Amniotic stem cell (primary cell): Measurements from ENCODE around the gene SLC18A3.

Source experiments
- DNase-seq: peaks from one replicate; lab custom pipeline; 2025; lab: John Stamatoyannopoulos, UW

Gene SLC18A3

DNA sequence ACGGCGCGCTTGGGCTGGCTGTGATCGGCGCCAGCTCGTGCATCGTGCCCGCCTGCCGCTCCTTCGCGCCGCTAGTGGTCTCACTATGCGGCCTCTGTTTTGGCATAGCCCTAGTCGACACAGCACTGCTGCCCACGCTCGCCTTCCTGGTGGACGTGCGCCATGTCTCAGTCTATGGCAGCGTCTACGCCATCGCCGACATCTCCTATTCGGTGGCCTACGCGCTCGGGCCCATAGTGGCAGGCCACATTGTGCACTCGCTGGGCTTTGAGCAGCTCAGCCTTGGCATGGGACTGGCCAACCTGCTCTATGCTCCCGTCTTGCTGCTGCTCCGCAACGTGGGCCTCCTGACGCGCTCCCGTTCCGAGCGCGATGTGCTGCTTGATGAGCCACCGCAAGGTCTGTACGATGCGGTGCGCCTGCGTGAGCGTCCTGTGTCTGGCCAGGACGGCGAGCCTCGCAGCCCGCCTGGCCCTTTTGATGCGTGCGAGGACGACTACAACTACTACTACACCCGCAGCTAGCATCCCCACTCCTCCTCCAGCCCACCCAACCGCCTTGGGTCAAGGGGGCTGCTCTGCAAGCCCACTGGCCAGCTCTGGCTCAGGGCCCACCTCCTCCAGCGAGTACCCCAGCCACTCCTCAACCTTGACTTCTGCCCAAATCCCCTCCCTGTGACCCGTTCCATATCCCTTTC lies 1.9 kb downstream of the SLC18A3 start:
- DNase-seq, result no peak

DNA sequence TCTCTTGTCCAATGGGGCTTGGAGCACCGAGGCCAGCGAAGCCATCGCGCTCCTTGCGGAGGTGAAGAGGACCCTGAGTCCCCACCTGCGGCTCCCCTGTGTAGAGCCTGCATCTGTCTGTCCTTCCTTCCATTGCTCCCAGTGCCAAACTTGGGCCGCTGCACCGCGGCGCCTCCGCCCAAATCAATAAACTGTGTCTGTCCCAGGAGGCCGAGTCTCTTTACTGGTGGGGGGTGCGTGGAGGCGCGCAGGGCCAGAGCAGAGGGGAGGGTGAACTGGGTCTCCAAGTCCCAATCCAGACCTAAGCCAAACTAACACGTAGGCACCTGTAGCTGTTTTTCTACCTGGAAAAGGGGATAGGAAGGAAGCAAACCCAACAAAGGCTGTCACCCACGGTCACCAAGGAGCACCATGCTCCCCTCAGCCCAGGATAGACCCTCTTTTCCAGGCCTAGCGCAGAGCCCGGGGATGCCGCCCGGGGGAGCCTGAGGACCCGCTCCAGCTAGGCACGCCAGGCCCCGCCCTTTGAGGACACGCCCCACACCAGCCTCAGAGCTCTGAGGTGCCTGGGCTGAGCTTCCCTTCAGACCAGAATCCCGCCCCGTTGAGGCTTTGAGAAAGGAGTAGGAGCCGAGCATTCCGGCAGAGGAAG lies 2.5 kb downstream of the SLC18A3 start:
- DNase-seq, result no peak

DNA sequence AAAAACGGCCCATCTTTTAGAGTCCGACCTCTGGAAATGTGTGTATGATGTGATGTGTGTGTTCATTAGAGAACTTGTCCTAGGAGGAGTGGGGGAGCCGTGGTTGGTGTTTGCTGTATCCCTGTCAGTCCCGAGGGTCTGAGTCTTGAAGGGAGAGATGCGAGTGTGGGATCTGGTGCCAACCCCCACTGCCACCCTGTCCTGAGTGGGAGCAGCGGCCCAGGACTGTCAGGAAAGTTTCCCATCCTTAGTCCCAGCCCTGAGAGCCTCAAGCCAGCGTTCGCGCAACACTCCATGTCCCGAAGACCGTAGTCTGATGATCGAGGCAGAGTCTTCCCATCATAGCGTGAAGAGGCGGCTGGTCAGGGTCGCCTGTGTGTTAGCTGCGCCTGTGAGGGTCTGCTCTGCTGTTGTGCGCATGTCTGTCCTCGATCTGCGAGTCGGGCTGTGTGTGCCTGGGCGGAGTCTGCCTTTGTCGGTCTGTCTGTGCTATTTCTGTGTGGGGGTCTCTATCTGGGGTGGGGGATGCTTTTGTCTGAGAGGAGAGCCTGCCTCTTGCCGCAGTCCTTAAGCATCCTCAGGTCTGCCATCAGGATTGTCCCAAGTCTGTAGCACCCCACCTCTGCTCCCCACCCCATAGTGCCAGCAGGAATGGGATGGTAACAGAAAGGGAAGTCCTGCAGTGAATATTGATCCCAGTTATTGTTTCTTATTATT lies 3.2 kb downstream of the SLC18A3 start:
- DNase-seq, result no peak

DNA sequence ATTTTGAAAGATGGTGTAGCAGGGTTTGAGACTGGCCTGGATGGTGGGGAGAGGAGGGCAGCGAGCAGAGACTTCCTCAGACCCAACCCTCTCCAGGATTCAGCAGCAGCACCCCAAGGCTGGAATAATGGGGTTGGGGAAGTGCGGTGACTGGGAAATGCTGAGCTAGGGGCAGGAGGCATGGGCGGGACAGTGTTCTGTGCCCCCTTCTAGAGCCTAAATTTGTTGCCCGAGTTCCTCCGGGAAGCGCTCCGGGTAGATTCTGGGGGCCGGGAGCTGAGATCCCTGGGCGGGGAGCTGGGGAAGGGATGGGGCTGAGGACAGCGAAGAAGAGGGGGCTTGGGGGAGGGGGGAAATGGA lies 3.8 kb downstream of the SLC18A3 start, which contains the start of gene CHAT:
TSS of gene CHAT (plus strand) at position 156 of the 360 bp plus-strand sequence. CDS start at position 309, 153 bp downstream.
- DNase-seq, result no peak

DNA sequence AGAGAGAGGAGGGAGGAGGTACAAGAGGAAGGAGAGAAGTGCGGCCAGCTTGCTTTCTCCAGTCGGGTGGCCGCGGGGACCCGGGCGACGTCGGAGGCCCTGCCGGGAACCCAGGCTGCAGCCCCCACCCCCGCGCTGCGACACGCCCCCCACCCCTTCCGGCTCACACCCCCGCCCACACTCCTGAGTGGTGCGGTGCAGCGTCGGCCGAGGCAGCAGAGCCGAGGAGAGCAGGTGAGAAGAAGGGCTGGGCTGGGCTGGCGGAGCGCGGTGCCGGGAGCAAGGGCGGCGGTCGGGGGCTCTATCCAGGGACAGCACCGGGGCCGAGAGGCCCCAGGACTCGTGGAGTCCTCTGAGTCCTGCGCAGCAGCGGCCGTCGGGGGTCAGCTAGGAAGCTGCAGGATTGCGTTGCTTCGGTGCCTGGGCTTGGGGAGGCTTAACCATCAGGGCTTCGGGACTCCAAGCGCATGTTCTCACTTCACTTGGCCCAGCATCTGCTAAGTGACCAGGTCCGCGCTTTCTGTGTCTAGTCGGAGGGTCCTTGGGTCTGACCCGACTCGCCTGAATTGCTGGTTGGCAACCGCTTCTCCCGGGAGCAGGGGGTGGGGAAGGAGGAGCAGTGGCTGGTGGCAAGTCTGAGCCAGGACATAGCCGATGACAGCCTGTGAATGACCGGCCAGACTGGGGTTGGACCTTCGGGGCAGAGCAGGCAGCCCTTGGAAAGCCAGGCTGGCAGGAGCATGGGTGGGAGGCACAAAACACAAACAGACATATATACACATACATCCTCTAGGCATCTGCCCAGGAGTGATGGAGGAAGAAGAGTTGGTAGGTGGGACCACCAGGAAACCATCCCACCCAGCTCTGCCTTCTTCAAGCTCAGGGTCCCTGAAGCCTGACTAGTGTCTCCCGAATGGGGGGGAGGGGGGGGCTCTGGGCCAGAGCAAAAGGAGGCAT lies 4.4 kb downstream of the SLC18A3 start:
- DNase-seq, result no peak

DNA sequence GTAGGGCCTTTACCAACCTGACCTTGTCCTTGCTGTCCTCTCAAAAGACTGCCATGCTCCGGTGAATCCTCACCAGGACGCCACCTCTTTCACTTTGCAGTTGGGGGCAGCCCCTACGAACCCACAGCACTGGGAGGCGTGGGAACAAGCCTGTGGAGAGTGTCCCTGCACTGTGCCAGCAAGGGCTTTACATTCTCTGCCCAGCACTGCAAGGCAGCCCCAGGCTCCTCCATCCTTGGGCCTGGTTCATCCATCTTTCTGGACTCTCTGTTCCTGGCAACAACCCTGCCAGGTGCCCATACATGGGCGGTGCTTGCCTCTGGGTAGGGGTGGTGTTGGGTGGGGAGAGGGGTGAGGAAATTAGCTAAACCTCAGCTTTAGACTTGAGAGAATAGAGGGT lies 5.1 kb downstream of the SLC18A3 start:
- DNase-seq, result no peak

DNA sequence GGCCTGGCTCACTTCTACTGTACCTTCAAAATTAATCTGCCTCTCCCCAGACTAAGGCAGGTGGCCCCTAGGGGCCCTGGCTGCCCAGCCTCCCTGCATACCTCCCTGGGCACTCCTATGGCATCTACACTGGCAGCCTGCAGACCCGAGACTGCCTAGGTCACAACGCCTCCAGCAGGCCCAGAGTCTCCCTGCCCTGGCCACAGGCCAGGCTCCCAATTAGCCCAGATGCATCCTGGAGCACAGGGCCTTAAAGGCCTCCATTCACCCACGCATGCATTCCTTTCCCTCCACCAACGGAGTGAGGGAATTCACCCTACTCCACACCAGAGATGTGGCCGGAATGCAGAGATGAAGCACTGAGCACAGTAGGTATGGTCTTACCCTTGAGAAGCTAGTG lies 5.6 kb downstream of the SLC18A3 start:
- no peak for DNase-seq

DNA sequence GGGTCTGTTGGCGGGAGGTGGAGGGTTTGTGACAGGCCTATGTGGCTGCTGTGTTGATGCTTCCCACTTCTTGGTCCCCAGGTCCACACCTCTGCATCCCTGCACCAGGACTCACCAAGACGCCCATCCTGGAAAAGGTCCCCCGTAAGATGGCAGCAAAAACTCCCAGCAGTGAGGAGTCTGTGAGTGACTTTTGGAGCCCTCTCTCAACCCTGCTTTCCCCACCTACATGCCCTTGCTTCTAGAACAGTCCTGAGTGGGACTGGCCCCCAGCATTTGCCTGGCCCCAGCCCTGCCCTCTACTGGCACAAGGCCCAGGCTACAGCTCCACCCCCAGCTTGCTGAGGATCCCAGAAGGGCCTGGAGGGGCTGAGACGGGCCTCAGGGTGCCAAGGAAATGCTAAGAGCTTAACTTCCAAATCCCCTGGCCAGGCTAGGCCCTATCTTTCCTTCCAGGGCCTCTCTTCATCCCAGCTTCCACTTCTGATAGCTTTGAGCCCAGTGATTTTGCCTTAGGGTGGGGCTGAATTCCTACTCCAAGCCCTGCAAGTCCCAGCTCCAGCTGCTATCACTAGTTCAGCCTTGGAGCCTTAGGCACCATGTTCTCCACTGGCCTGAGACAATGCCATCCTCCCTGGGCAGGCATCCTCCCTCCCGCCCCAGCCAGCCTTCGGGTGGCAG lies 6.5 kb downstream of the SLC18A3 start:
- no peak for DNase-seq

DNA sequence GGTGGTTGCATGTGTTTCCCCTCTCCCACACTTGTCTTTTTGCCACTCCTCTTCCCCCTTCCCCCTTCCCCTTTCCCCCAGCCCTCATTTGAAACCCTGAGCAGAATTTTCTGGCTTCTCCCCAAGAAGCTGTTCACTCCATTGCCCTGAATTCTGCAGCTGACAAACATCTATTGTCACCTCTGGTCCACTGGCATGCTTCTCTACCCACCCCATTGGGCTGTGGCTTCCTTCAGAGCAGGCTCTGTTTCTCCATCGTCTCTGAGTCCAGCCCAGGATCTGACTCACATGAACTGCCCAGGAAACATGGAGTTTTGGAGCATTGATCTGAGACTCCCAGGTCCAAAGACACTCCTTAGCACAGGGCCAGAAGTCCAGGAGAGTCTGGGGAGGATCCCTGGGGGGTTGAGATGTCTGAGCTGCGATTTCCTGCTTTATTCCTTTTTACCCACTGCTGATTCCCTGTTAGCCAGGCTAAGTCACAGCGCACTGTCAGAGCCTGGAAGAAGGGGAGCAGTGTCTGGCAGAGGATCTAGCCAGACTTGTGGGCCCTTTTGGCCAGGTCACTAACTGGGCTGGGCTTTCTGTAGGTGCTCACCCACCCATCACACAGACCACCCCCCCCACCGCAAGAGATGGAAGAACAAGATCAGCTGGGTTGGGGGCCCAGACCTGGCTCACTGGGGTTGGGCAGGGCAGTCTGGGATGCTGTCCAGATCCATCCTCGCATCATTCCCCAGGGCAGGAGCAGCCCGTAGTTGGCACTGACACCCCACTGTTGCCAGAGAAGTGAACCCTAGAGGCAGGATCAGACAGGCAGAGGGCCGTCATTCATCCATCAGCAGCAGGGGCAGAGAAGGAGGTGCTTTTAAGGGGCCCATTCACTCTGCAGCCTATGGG lies 7.3 kb downstream of the SLC18A3 start:
- DNase-seq, result no peak

DNA sequence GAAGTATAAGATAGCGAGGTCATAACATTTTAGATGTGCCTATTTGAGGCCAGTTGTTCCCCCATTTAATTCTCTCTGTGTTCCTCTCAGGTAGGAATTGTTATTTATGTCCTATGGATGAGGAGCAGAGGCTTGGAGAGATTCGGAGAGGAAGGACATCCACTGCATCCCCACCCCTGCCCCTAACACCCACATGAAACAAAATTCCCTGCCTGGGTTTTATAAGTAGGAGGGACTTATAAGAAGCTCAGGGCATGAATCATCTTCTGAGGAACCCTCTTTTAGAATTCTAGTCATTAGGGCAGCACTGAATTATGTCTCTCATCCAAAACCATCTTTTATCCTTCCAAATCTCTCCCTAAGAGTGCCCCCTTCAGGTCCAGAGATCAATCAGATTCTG lies 8.7 kb downstream of the SLC18A3 start:
- no peak for DNase-seq

DNA sequence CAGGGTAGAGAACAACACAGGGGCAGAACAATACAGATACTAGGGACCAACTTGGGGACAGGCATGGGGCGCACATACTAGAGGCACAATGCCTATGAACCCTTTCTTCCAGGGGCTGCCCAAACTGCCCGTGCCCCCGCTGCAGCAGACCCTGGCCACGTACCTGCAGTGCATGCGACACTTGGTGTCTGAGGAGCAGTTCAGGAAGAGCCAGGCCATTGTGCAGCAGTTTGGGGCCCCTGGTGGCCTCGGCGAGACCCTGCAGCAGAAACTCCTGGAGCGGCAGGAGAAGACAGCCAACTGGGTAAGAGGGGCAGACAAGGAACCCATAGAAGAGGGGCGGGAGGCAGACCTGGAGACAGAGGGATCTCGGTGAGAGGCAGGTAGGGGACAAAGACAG lies 9.5 kb downstream of the SLC18A3 start:
- no peak for DNase-seq

DNA sequence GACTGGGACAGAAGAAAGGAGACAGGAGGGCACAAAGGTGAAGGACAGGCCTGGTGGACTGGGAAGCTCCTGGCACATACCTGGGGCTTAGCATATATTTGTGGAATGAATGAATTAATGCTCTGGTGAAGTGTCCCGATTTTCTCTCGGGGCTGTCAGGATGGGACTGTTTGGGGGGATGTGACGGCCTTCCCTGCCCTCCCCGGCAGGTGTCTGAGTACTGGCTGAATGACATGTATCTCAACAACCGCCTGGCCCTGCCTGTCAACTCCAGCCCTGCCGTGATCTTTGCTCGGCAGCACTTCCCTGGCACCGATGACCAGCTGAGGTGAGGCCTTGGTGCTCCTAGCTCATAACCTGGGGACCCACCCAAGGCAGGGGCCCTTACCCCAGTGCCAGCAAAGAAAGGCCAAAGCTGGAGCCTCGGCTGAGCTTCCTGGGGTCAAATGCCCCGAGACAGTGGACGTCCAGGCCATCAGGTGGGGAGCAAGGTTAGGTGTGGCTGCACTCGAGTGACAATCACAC lies 10.2 kb downstream of the SLC18A3 start:
- DNase-seq, result no peak

DNA sequence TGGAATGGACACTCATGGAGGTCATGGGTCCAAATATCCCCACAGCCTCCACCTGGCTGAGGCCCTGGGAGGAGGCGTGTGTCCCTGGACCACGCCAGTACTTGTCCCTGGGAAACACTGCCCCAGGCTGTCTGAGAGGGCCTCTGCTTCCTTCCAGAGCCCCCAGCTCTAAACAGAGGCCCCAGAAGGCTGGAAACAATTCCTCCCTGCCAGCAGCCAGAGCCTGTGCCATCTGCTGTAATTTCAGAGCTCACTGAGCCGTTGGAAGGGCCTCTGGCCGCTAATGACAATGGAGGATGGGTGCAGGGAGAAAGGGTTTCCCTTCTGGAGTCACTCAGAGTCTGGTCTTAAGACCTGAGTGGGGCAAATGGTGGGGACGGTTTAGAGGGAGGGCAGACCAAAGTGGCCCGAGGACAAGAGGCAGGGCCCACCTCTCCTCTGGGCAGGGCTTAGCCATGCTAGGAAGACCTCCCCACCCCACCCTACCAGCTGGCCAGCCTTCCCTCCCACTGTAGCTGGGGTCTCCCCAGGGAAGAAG lies 10.8 kb downstream of the SLC18A3 start:
- no peak for DNase-seq

DNA sequence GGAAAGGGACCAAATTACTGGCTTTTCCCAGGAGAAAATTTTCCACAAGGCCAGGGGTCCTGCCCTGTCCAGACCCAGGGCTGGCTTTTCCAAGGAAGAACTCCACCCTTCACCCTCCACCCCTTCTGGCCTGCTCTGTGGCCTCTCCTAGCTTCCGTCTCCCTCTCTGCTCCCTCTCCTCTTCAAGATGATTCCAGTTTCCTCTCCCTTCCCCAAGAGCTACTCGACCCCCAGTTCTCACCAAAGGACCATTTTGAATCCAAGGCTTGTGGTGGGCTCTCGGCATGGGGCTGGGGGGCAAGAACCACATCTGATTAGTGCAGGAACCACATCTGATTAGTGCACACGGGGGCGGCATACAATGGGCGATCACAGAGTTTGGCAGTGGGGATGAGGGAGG lies 11.5 kb downstream of the SLC18A3 start:
- DNase-seq, result no peak

DNA sequence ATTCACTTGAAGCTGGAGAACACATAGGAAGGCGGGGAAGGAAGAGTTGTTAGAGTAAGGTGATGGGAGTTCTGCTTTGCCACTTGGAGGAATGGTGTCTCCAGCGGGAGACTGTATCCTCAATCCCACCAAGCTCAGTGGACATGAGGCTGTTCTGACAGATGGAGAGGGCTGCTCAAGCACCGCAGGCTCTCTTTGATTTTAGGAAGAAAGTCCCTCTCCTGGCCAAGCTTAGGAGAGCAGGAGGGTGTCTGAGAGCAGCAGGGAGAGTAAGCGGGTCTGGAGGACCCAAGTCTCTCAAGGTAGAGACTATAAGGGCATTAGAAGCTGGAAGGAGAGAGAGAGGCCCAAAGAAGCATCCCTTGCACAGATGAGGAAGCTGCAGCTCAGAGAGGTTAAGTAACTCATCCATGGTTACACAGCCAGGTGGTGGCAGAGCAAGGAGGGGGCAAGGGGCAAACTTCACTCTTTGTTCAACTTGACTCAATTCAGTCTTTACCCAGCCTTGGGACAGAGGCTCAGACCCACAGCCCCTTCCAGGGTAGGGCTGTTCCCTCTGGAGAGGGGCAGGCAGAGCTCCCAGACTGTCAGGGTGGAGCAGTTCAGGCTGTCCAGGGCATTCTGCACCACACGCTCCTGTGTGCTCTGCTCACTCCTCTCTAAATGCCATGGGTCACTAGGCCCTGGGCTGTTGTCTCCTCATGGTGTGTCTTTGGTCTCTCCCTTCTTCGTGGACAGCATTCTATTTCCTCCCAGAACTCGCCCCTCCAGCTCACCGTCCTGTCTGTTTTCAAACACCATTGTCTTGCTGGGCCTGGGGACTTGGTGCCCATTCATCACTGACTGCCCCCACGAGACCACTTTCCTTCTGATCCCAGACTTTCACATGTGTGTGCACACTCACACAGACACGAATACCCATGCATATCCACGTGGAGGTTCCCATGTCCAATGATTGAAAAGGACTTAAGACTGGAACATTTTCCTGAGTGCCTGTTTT lies 12.6 kb downstream of the SLC18A3 start:
- DNase-seq, result no peak

DNA sequence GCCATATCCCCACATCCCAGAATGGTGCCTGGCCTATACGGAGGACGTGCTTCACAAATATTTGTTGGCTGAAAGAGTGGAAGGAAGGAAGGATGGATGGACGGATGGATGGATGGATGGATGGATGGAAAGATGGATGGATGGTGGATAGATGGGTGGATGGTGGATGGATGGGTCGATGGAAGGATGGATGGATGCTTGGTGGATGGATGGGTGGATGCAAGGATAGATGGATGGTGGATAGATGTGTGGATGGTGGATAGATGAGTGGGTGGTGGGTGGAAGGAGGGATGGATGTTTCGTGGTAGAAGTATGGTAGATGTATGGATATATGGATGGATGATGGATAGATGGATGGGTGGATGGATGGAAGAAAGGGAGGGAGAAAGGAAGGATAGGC lies 14.5 kb downstream of the SLC18A3 start:
- DNase-seq, result no peak

DNA sequence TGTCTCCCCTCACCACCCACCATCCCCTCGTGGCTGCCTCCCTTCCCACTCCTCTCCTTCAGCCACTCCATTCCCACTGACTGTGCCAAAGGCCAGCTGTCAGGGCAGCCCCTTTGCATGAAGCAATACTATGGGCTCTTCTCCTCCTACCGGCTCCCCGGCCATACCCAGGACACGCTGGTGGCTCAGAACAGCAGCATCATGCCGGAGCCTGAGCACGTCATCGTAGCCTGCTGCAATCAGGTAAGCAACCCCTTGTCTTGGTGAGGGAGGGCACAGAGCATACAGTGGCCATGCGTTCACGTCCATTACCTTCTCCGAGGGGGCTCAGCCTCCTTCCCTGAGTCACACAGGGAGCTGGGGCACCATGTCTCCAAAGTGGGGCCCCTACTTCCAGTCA lies 15.3 kb downstream of the SLC18A3 start:
- no peak for DNase-seq

DNA sequence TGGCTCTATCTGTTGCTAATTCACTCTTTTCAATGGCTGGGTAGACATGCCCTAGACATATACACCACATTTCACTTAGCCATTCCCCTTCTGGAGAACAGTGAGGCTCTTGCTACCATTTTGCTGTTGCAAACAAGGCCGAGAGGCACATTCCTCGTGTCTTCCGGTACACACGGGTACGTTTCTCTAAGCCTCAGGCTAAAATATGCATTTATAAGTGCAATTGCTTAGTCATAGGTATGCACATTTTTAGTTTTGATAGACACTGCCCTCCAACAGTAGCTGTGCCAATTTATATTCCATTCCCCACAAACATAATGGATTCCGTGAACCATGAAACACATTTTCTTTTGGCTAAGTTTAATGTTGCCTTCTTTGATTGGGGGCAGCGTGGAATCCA lies 16.9 kb downstream of the SLC18A3 start:
- DNase-seq, result no peak
